Endodermal cell (in vitro differentiated cells): ENCODE measurements around the gene PARP3. TPM values are rescaled to one million over a fixed set of nuclear protein-coding genes. Genes with fewer than 3 reads are reported as not detected.

Source experiments
- DNase-seq: peaks from one replicate; pipeline ENCODE4 v3.0.0-alpha.2; 2017
- H3K27ac ChIP-seq: 2 replicates; pipeline ENCODE4 v1.5.1; 2013; ENCODE audit warnings: mild to moderate bottlenecking, low read depth, low read length, moderate library complexity
- H3K27me3 ChIP-seq: 2 replicates; pipeline ENCODE4 v1.6.1; 2013; ENCODE audit warnings: mild to moderate bottlenecking, low read length, moderate library complexity; ENCODE audit not compliant: insufficient read depth, control insufficient read depth, poor library complexity, severe bottlenecking
- H3K36me3 ChIP-seq: 2 replicates; pipeline ENCODE4 v1.7.0; 2013; ENCODE audit warnings: mild to moderate bottlenecking, low read length, moderate library complexity; ENCODE audit not compliant: control insufficient read depth, insufficient read depth
- H3K4me1 ChIP-seq: one replicate; pipeline ENCODE4 v1.7.0; 2013; ENCODE audit warnings: low read length; ENCODE audit not compliant: control insufficient read depth, insufficient read depth
- H3K4me3 ChIP-seq: 2 replicates; pipeline ENCODE4 v1.5.1; 2013; ENCODE audit warnings: mild to moderate bottlenecking, low read length, moderate library complexity
- H3K9ac ChIP-seq: 2 replicates; pipeline ENCODE4 v1.6.1; 2013; ENCODE audit warnings: mild to moderate bottlenecking, low read length, moderate library complexity; ENCODE audit not compliant: poor library complexity, severe bottlenecking; ENCODE audit errors: extremely low read depth
- H3K9me3 ChIP-seq: 2 replicates; pipeline ENCODE4 v1.6.1; 2013; ENCODE audit warnings: mild to moderate bottlenecking, low read length, moderate library complexity; ENCODE audit not compliant: control insufficient read depth
- H3K27ac Mint-ChIP-seq: 2 replicates; pipeline ENCODE4 v1.8.0; 2020; ENCODE audit warnings: mixed read lengths
- H3K27me3 Mint-ChIP-seq: 2 replicates; pipeline ENCODE4 v1.8.0; 2021; ENCODE audit warnings: mild to moderate bottlenecking, mixed read lengths; ENCODE audit not compliant: insufficient read depth
- H3K36me3 Mint-ChIP-seq: 2 replicates; pipeline ENCODE4 v1.8.0; 2020; ENCODE audit warnings: low read depth, mixed read lengths
- H3K4me1 Mint-ChIP-seq: 2 replicates; pipeline ENCODE4 v1.8.0; 2020; ENCODE audit warnings: mixed read lengths
- H3K4me3 Mint-ChIP-seq: 2 replicates; pipeline ENCODE4 v1.8.0; 2020; ENCODE audit warnings: mild to moderate bottlenecking, moderate library complexity, mixed read lengths
- H3K9me3 Mint-ChIP-seq: 2 replicates; pipeline ENCODE4 v1.8.0; 2020; ENCODE audit warnings: mild to moderate bottlenecking, mixed read lengths
- CTCF ChIP-seq: fragments of 200-600 bp; sonication (generic); conservative IDR thresholded peaks from 2 replicates; pipeline ENCODE4 v1.5.0; 2021; ENCODE audit warnings: antibody characterized with exemption, mild to moderate bottlenecking
- WGBS, 2 experiments: methylation state at CpG; one replicate each; pipeline versions ENCODE4 v1.1.5 to v1.1.7; 2013; ENCODE audit warnings: missing lambda C conversion rate in 2 of 2, mixed read lengths in 1 of 2; ENCODE audit not compliant: insufficient coverage in 1 of 2, insufficient read length in 1 of 2; 5-methylcytosine and 5-hydroxymethylcytosine counted together
- total RNA-seq, 2 donors: library from RNA; stranded (reverse); fragmentation: NEBNext Ultra II Directional in 1 of 2; extraction: Animal tissue kit (Norgen Biotek cat#: 25700) in 1 of 2; gene quantifications; 2 replicates in 1 of 2; 3 replicates in 1 of 2; pipeline ENCODE4 v1.2.1, GENCODE V29; 2021

PARP3 gene
- total RNA-seq, 2 donors from 2014 or later, result 4.5 to 5.7 TPM

GRCh38 chr3:51937611-51938450 is 4.3 kb upstream of the PARP3 start:
- TF ChIP-seq CTCF, result no peak
- H3K4me3 Mint-ChIP-seq, result peak overlapping the region; percentile 84
- no peak overlapping the region for H3K9ac ChIP-seq
- H3K9me3 Mint-ChIP-seq, result no peaks in the 10 kb centered on the region
- H3K4me1 ChIP-seq, result peaks cover 6% of the 10 kb centered on the region
- H3K36me3 ChIP-seq, result peaks cover 67% of the 10 kb centered on the region
- peaks cover 72% of the 10 kb centered on the region for H3K36me3 Mint-ChIP-seq
- peak overlapping the region; percentile 40 for H3K27ac Mint-ChIP-seq
- no peak for DNase-seq
- no peaks in the 10 kb centered on the region for H3K9me3 ChIP-seq
- peaks cover 33% of the 10 kb centered on the region for H3K4me1 Mint-ChIP-seq
- 87 to 94% methylated on average over 8 to 13 of the region's 13 CpGs for WGBS, 2 experiments
- H3K4me3 ChIP-seq, result peak overlapping the region; percentile 99
- H3K27ac ChIP-seq, result no peak overlapping the region
- H3K27me3 Mint-ChIP-seq, result no peaks in the 10 kb centered on the region
- no peaks in the 10 kb centered on the region for H3K27me3 ChIP-seq

- Histone ChIP-seq H3K9ac (no peak overlapping the region), H3K27ac (no peak overlapping the region), H3K9me3 (no peaks in the 10 kb centered on the region), H3K27me3 (no peaks in the 10 kb centered on the region), H3K4me1 (peaks cover 6% of the 10 kb centered on the region), H3K4me3 (peak overlapping the region; percentile 99), H3K36me3 (peaks cover 57% of the 10 kb centered on the region)
- no peaks in the 10 kb centered on the region for H3K9me3 Mint-ChIP-seq
- peak overlapping the region; percentile 84 for H3K4me3 Mint-ChIP-seq
- H3K4me1 Mint-ChIP-seq, result peaks cover 33% of the 10 kb centered on the region
- 92 to 98% methylated on average over 8 to 9 of the region's 9 CpGs for WGBS, 2 experiments
- peak; percentile 20 for DNase-seq
- H3K36me3 Mint-ChIP-seq, result peaks cover 61% of the 10 kb centered on the region
- peak overlapping the region; percentile 64 for H3K27ac Mint-ChIP-seq
- H3K27me3 Mint-ChIP-seq, result no peaks in the 10 kb centered on the region
- TF ChIP-seq CTCF, result no peak
Measured at GRCh38 chr3:51938780-51939425, 3.3 kb upstream of the PARP3 start.

- Histone ChIP-seq H3K9me3 (no peaks in the 10 kb centered on the region), H3K27ac (no peak overlapping the region), H3K9ac (peak overlapping the region; percentile 68), H3K4me1 (peaks cover 6% of the 10 kb centered on the region), H3K27me3 (no peaks in the 10 kb centered on the region), H3K36me3 (peaks cover 38% of the 10 kb centered on the region), H3K4me3 (peak overlapping the region; percentile 99)
- Mint-ChIP-seq H3K9me3 (no peaks in the 10 kb centered on the region), H3K4me1 (peaks cover 33% of the 10 kb centered on the region), H3K27me3 (peaks cover 2% of the 10 kb centered on the region), H3K27ac (peak overlapping the region; percentile 73), H3K4me3 (peak overlapping the region; percentile 84), H3K36me3 (peaks cover 42% of the 10 kb centered on the region)
- WGBS, 2 experiments, result 30% methylated on average over 12 to 13 of the region's 13 CpGs
- no peak for TF ChIP-seq CTCF
- no peak for DNase-seq
Measured at GRCh38 chr3:51940648-51941462, 1.3 kb upstream of the PARP3 start.
